SKM-1 (cell line): ENCODE data around the gene CDR2L.
"Not testable (repeated sequence)": the region's sequence is repeated elsewhere in the genome, so short reads cannot be mapped to it uniquely, and the experiment has no call there.

Experiments
- DNase-seq: peaks from one replicate; lab custom pipeline; 2025; ENCODE audit not compliant: unreplicated experiment; lab: John Stamatoyannopoulos, UW

The CDR2L gene

DNA sequence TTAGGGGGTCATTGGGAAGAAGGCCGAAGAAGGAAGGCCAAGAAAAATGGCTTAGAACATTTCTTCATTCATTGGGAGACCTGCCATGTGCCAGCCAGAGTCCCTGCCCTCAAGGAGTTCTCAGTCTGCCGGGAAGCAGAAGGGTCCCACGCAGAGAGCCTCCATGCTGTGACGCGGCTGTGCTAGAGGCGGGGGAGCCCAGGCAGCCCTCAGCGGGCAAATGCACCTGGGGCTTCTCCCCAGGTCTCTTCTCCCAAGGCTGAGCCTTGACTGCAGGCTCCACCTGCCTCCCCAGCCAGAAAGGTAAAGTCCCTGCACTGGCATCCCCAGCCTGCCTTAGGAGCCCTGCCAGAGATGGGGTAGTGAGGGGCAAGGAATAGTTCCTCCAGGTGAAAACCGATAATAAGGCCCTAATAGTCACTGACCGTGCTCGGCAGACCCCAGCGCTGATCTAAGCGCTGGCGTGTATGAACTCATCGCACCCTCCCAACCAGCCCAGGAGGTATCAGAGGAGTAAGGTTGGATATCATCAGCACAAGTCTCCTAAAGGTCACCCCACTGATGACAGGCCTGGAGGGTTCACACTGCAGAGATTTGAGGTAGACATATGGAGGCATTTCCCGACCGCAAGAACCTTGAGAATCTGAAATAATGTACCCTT is 6.0 kb upstream of the CDR2L start:
- no peak for DNase-seq

DNA sequence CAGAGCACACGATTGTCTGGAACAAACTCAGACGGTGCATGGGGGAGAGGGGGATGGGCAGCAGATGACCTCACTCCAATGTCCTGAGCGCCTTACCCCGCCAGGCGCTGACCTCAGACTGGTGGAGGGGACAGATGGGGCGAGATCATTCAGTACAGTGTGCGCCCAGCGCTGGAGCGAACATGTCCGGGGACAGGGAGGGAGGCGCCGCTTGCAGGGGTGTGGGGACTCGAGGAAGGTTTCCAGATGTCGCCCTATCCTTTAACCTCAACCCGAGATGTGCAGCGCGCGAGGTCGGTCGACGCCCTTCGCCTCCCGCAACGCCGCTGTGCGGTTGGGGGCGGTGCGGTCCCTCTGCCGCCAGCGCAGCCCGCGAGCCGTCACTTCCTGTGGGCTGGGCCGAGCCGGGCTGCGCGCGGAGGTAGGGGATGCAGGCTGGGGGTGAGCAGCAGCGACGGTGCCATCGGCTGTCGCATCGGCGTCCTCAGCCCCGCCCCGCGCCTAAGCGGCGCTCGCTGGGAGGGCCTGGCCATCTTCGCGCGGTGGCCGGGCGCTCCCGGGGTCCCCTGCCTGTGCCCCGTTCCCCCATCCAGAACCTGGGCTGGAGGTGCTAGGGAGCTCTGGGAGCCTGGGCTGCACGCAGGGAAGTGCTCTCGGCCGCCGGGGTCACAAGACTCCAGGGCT is 5.3 kb upstream of the CDR2L start:
- DNase-seq = no peak

GRCh38 chr17:74982663-74983313 is 4.6 kb upstream of the CDR2L start:
- DNase-seq = not testable (repeated sequence)

DNA sequence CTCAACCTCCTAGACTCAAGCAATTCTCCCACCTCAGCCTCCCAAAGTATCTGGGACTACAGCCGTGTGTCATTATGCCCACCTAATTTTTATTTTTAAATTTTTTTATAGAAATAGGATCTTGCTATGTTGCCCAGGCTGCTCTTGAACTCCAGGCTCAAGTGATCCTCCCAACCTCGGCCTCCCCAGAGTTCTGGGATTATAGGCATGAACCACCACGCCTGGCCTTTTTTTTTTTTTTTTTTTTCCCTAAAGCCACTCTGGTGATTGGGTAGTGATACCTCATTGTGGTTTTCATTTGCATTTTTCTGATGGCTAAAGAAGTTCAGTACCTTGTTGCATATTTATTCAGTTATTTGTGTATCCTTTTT is 1.2 kb upstream of the CDR2L start:
- no peak for DNase-seq

GRCh38 chr17:74987909-74988711 is 678 bp downstream of the CDR2L start:
- no peak for DNase-seq

DNA sequence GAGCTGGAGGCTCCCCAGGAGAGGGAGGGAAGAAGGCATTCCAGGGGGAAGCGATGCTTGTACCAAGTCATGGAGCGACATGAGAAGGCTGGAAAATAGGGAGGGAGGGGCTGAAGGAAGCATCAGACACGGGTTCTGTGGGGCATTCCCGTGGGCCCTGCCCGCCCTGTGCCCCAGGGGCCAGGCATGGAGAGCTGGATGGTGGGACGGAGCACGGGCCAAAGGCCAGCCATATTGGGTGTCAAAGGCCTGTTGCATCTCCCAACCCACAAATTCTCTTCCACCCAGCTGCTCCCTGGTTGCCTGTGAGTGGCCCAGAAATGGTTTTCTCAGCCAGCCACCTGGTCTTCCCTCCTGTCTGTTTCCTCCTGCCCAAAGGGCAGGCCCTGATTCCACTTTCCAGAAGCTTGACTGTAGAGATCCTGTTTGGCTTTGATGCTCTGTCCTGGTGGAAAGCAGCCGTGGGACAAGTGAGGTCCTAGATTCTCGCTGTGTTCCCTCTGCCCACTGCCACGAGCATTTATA is 3.2 kb downstream of the CDR2L start:
- no peak for DNase-seq

- no peak for DNase-seq
These were observed 4.8 kb downstream of the CDR2L start for GRCh38 chr17:74992223-74992622.

GRCh38 chr17:74994440-74994839 is 7.0 kb downstream of the CDR2L start:
- no peak for DNase-seq

- DNase-seq = no peak
These were observed 8.4 kb downstream of the CDR2L start for GRCh38 chr17:74995847-74996246.

GRCh38 chr17:74998783-74999182 is 11.4 kb downstream of the CDR2L start:
- DNase-seq = no peak

- DNase-seq = no peak
These were observed 12.1 kb downstream of the CDR2L start for GRCh38 chr17:74999523-74999922.

DNA sequence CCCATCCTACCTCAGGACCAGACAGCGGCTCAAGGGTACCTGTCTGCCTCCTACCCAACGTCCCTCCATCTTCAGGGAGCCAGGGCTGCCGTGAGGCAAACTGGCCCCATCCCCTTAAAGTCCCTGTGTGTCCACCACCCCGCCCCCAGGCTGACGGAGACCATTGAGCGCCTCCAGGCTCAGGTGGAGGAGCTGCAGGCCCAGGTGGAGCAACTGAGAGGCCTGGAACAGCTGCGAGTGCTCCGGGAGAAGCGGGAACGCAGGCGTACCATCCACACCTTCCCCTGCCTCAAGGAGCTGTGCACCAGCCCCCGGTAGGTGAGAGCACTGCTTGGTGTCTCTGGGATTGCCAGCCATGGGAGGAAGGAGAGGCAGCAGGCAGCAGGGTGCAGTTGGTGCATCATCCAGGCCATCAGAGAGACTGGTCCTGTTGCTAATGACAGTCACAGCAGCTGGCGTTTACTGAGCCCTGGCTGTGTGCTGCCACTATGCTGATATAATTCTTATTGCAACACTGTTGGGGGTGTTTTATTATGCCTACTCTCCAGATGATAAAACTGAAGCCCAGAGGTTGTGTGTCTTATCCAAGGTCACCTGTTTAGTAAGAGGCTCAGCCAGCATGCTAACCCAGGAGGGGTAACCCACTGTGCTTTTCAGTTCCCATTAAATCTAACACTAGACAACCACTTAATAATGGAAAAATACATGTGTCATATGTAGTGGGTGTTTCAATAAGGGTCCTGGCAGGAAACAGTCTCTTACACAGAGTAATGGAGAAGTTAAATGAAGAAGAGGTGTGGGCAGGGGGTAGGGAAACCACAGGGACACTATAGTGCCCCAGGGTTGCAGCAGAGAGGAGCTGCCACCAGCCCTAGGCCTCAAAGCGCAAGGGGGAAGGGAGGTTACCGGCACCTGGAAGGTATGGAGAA is 14.7 kb downstream of the CDR2L start:
- DNase-seq = no peak

GRCh38 chr17:75003070-75003956 is 15.9 kb downstream of the CDR2L start:
- DNase-seq = no peak

DNA sequence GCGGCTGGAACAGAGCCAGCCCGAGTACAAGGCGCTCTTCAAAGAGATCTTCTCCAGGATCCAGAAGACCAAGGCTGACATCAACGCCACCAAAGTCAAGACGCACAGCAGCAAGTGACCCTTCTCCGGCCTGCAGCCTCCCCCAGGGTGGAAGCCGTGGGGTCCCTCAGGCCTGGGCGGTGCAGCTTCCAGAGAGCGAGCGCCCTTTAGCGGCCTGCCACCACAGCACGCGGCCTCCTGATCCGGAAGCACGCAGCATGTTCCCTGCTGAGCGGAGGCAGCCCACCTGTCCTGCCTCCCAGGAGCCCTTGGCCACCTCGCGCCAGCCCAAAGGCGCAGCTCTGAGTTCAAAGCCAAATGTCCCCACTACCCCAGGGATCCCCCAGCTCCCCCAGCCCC is 16.5 kb downstream of the CDR2L start:
- no peak for DNase-seq

- DNase-seq = no peak
These were observed 16.9 kb downstream of the CDR2L start for GRCh38 chr17:75004371-75004770.

- no peak for DNase-seq
These were observed 17.9 kb downstream of the CDR2L start for GRCh38 chr17:75005291-75005690.

DNA sequence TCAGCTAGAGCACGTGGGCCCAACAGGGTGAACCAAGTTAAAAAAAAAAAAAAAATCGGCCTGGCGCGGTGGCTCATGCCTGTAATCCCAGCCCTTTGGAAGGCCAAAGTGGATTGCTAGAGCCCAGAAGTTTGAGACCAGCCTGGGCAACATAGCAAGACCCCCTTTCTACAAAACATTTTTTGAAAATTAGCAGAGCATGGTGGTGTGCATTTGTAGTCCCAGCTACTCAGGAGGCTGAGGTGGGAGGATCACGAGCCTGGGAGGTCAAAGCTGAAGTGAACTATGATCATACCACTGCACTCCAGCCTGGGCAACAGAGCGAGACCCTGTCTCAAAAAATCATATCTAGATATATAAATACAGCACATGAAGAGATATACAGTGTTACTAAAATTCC is 18.7 kb downstream of the CDR2L start:
- DNase-seq = not testable (repeated sequence)

GRCh38 chr17:75006653-75007052 is 19.2 kb downstream of the CDR2L start:
- no peak for DNase-seq

DNA sequence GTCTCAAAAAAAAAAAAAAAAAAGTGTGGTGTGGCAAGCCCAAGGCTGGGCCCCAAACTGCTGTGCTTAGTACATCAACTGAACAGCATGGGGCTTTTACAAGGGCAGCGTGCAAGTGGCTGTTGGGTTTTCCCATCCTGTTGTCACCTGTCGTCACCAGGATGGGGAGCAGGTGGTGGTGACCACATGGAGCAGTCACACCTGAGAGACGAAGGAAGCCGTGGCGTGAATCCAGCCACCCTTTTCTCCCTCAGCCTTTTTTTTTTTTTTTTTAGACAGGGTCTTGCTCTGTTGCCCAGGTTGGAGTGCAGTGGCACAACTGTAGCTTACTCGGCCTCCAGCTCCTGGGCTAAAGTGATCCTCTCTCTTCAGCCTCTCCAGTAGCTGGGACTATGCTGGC is 20.9 kb downstream of the CDR2L start:
- no peak for DNase-seq
